GM12878 (cell line): Measurements from ENCODE around the gene ELANE. TPM values are rescaled to one million over a fixed set of nuclear protein-coding genes. Genes with fewer than 3 reads are reported as not detected.

ENCODE experiments used
- ATAC-seq: fragments of 200-7000 bp; cut with Tn5 transposase; 3 replicates; pipeline ENCODE4 v1.9.1; 2020; ENCODE audit warnings: mild to moderate bottlenecking, moderate library complexity
- BruUV-seq: library from RNA; stranded (reverse); fragments of 400-500 nt; replicated peaks from 2 replicates; lab custom pipeline; 2021; lab: Mats Ljungman, UMichigan
- CTCF ChIA-PET: fragments of 300-600 bp; sonication (Branson Sonifier 250); formaldehyde crosslinking; extraction: SDS; loops from one replicate; lab custom pipeline; 2021; ENCODE audit warnings: inconsistent platforms; lab: Yijun Ruan, JAX
- POLR2A ChIA-PET: fragments of 350-600 bp; formaldehyde crosslinking; extraction: SDS; loops from one replicate; lab custom pipeline; 2021; ENCODE audit warnings: inconsistent platforms; lab: Charles Lee
- RAD21 ChIA-PET: fragments of 300-600 bp; sonication (Branson Sonifier 250); formaldehyde crosslinking; loops from one replicate; lab custom pipeline; 2023; ENCODE audit warnings: antibody characterized with exemption; ENCODE audit not compliant: unreplicated experiment; lab: Charles Lee
- SMC1A ChIA-PET: fragments of 300-600 bp; sonication (Branson Sonifier 250); formaldehyde crosslinking; loops from one replicate; lab custom pipeline; 2023; ENCODE audit not compliant: unreplicated experiment, uncharacterized antibody; lab: Charles Lee
- DNase-seq: peaks from one replicate; pipeline ENCODE4 v3.0.0-alpha.2; 2011; ENCODE audit warnings: low read depth, low spot score
- FAIRE-seq: peaks from 3 replicates; lab custom pipeline; 2011; peaks lifted over from hg19 to GRCh38; lab: Jason Lieb, UNC
- H2AFZ ChIP-seq: 2 replicates; pipeline ENCODE4 v1.6.0; 2011; ENCODE audit warnings: low read depth, low read length, control low read depth; ENCODE audit not compliant: control insufficient read depth
- H3K27ac ChIP-seq: 2 replicates; pipeline ENCODE4 v1.5.1; 2011; ENCODE audit warnings: control low read depth; ENCODE audit not compliant: control insufficient read depth, insufficient read depth
- H3K27me3 ChIP-seq, 2 experiments: replicated peaks in 1 of 2; 2 replicates each; pipeline versions ENCODE4 v1.6.0 to v1.6.1; 2011; ENCODE audit warnings: low read length in 1 of 2; ENCODE audit not compliant: control insufficient read depth in 2 of 2, insufficient read depth in 2 of 2
- H3K36me3 ChIP-seq, 2 experiments: 2 replicates each; pipeline ENCODE4 v1.5.1; 2011; ENCODE audit warnings: low read length in 1 of 2; ENCODE audit not compliant: control insufficient read depth in 2 of 2, insufficient read depth in 2 of 2
- H3K4me1 ChIP-seq: 2 replicates; pipeline ENCODE4 v1.6.1; 2011; ENCODE audit warnings: mild to moderate bottlenecking, low read length, moderate library complexity, mixed read lengths; ENCODE audit not compliant: control insufficient read depth, insufficient read depth
- H3K4me2 ChIP-seq: 2 replicates; pipeline ENCODE4 v1.6.0; 2011; ENCODE audit warnings: control low read depth; ENCODE audit not compliant: control insufficient read depth, insufficient read depth
- H3K4me3 ChIP-seq: fragments of 200-600 bp; sonication (generic); 2 replicates; pipeline ENCODE4 v1.5.1; 2016
- H3K79me2 ChIP-seq: 2 replicates; pipeline ENCODE4 v1.6.0; 2011; ENCODE audit warnings: low read length; ENCODE audit not compliant: control insufficient read depth, insufficient read depth
- H3K9ac ChIP-seq: 2 replicates; pipeline ENCODE4 v1.8.0; 2011; ENCODE audit warnings: low read length, control low read depth, mixed read lengths; ENCODE audit not compliant: control insufficient read depth, insufficient read depth
- H3K9me3 ChIP-seq: replicated peaks from 3 replicates; pipeline ENCODE4 v1.5.1; 2011; ENCODE audit warnings: mild to moderate bottlenecking, low read length; ENCODE audit not compliant: control insufficient read depth, insufficient read depth
- H4K20me1 ChIP-seq: 2 replicates; pipeline ENCODE4 v1.6.0; 2011; ENCODE audit not compliant: control insufficient read depth, insufficient read depth
- CREM ChIP-seq: IDR thresholded peaks from 2 replicates; pipeline ENCODE4 v1.6.1; 2014; ENCODE audit warnings: antibody characterized with exemption, low read depth
- HCFC1 ChIP-seq: fragments of 150-350 bp; IDR thresholded peaks from 2 replicates; pipeline ENCODE4 v1.6.1; 2014; ENCODE audit warnings: low read length
- HDAC2 ChIP-seq: fragments of 200-600 bp; sonication (generic); IDR thresholded peaks from 2 replicates; pipeline ENCODE4 v1.6.1; 2017
- KDM1A ChIP-seq: fragments of 200-600 bp; sonication (generic); IDR thresholded peaks from 2 replicates; pipeline ENCODE4 v1.6.1; 2016; ENCODE audit warnings: borderline replicate concordance
- MYB ChIP-seq: fragments of 150-350 bp; IDR thresholded peaks from 2 replicates; pipeline ENCODE4 v1.6.1; 2014; ENCODE audit warnings: mild to moderate bottlenecking, low read depth, low read length, borderline replicate concordance
- POU2F2 ChIP-seq: IDR thresholded peaks from 3 replicates; pipeline ENCODE4 v1.6.1; 2011; ENCODE audit warnings: low read depth, mild to moderate bottlenecking, low read length, borderline replicate concordance
- RAD51 ChIP-seq: fragments of 450-650 bp; IDR thresholded peaks from 2 replicates; pipeline ENCODE4 v1.6.1; 2016; ENCODE audit warnings: moderate library complexity, mild to moderate bottlenecking, inconsistent platforms
- RBBP5 ChIP-seq: fragments of 200-600 bp; sonication (generic); conservative IDR thresholded peaks from 2 replicates; pipeline ENCODE4 v1.6.1; 2016
- RFX5 ChIP-seq: IDR thresholded peaks from 2 replicates; pipeline ENCODE4 v1.6.1; 2011; ENCODE audit warnings: low read depth, low read length, improper control_type of control experiment
- RUNX3 ChIP-seq: IDR thresholded peaks from 2 replicates; pipeline ENCODE4 v1.6.1; 2012; ENCODE audit warnings: low read length, inconsistent platforms
- TAF1 ChIP-seq: IDR thresholded peaks from 2 replicates; pipeline ENCODE4 v1.6.1; 2011; ENCODE audit warnings: mild to moderate bottlenecking, low read depth, low read length, borderline replicate concordance
- YBX1 ChIP-seq: fragments of 450-650 bp; IDR thresholded peaks from 2 replicates; pipeline ENCODE4 v1.6.1; 2016; ENCODE audit warnings: antibody characterized with exemption
- ZNF384 ChIP-seq: IDR thresholded peaks from 2 replicates; pipeline ENCODE4 v1.6.1; 2012; ENCODE audit warnings: low read depth, mild to moderate bottlenecking, low read length, improper control_type of control experiment, borderline replicate concordance
- ZNF622 ChIP-seq: fragments of 450-650 bp; IDR thresholded peaks from 2 replicates; pipeline ENCODE4 v1.6.1; 2017; ENCODE audit warnings: mild to moderate bottlenecking, inconsistent platforms
- WGBS: methylation state at CpG from one replicate; pipeline ENCODE4 v1.1.6; 2016; ENCODE audit warnings: low lambda C conversion rate; ENCODE audit not compliant: insufficient replicate concordance, insufficient coverage; ENCODE audit errors: missing lambda C conversion rate; 5-methylcytosine and 5-hydroxymethylcytosine counted together
- in situ Hi-C: fragments of 300-500 bp; cut with MboI; formaldehyde crosslinking; loops from 9 replicates; pipeline ENCODE4 v1.14.3; 2018; ENCODE audit warnings: mixed read lengths
- intact Hi-C: fragments of 100-400 bp; cut with micrococcal nuclease; formaldehyde crosslinking; loops from one replicate; pipeline ENCODE4 v1.14.2; 2022; ENCODE audit not compliant: unreplicated experiment
- polyA plus RNA-seq, 11 experiments: library from polyadenylated mRNA; depleted of rRNA in 4 of 11; unstranded in 6 of 11; stranded (reverse) in 5 of 11; fragments of >200 nt; fragmentation: Nextera tagmentation in 4 of 11; fragmentation: Illumina TruSeq in 1 of 11; extraction: Ambion mirVana in 4 of 11; extraction: Trizol in 1 of 11; gene quantifications; 1 replicate in 1 of 11; 2 replicates in 10 of 11; pipeline versions ENCODE4 v1.2.1 to v1.2.3, GENCODE V29; 2011 to 2016; ENCODE audit warnings: inconsistent platforms in 2 of 11, missing spikeins in 2 of 11, low read depth in 1 of 11
- total RNA-seq, 4 experiments: library from RNA; depleted of rRNA in 3 of 4; stranded (reverse); fragments of >200 nt in 3 of 4; fragmentation: Illumina TruSeq in 1 of 4; extraction: Trizol in 1 of 4; gene quantifications; 2 replicates each; pipeline versions ENCODE4 v1.2.1 to v1.2.3, GENCODE V29; 2013 to 2021

Gene ELANE
- total and polyA plus RNA-seq, 10 of the 15 experiments (the other 5 are each of a cell fraction or from before 2014, with no cell fraction given): not detected

GRCh38 chr19:899336-900042, 47.4 kb downstream of the ELANE start:
- CTCF ChIA-PET: no interaction called here
- Histone ChIP-seq H3K4me3 (no peak overlapping the region), H3K4me1 (no peaks in the 10 kb centered on the region), H3K4me2 (no peak overlapping the region), H3K27ac (no peak overlapping the region), H3K36me3 (peaks cover 0 to 6% of the 10 kb centered on the region in 2 experiments; a peak in 2 of 4 replicates), H3K27me3 (no peaks in the 10 kb centered on the region), H4K20me1 (no peaks in the 10 kb centered on the region), H3K9ac (no peak overlapping the region), H2AFZ (no peak overlapping the region), H3K9me3 (no peaks in the 10 kb centered on the region), H3K79me2 (no peaks in the 10 kb centered on the region)
- ATAC-seq (no peak), DNase-seq (no peak), FAIRE-seq (no peak)
- intact Hi-C loops (no loop called here), in situ Hi-C loops (no loop called here)
- POLR2A ChIA-PET: no interaction called here
- 76% methylated on average over 28 of the region's 32 CpGs for WGBS
- BruUV-seq: no TSS peak
- SMC1A ChIA-PET: no interaction called here
- RAD21 ChIA-PET: no interaction called here
- TF ChIP-seq HDAC2 (no peak), RUNX3 (no peak), HCFC1 (no peak), MYB (no peak), ZNF622 (no peak), POU2F2 (no peak), RAD51 (no peak), YBX1 (no peak), TAF1 (no peak), RFX5 (no peak), CREM (no peak), KDM1A (no peak), ZNF384 (no peak), RBBP5 (no peak)
